Umbilical cord (tissue), 2 donors: ENCODE data around the gene MSI2. TPM values are rescaled to one million over a fixed set of nuclear protein-coding genes. Genes with fewer than 3 reads are reported as not detected.

Experiments used
- DNase-seq: peaks from one replicate; pipeline ENCODE4 v3.0.0-alpha.2; 2015; ENCODE audit warnings: low spot score
- total RNA-seq: library from RNA; depleted of rRNA; stranded (reverse); fragments of >200 nt; gene quantifications from one replicate; pipeline ENCODE4 v1.2.3, GENCODE V29; 2014; ENCODE audit warnings: low replicate concordance; ENCODE audit not compliant: insufficient read depth

Gene MSI2
- total RNA-seq, 1 donor from 2014 or later: 62.6 TPM

GRCh38 chr17:57569853-57570252 lies 313.5 kb downstream of the MSI2 start:
- no peak for DNase-seq

GRCh38 chr17:57570724-57571344 lies 314.5 kb downstream of the MSI2 start:
- DNase-seq: no peak

GRCh38 chr17:57572062-57572461 lies 315.7 kb downstream of the MSI2 start:
- DNase-seq: no peak

GRCh38 chr17:57572600-57572999 lies 316.3 kb downstream of the MSI2 start:
- no peak for DNase-seq

- peak; percentile 74 for DNase-seq
These were observed 317.8 kb downstream of the MSI2 start for GRCh38 chr17:57574040-57574513.

GRCh38 chr17:57576744-57577143 lies 320.4 kb downstream of the MSI2 start:
- DNase-seq: no peak

- DNase-seq: peak; percentile 92
These were observed 321.7 kb downstream of the MSI2 start for GRCh38 chr17:57577751-57578607.

GRCh38 chr17:57578608-57579225 lies 322.4 kb downstream of the MSI2 start:
- DNase-seq: no peak

GRCh38 chr17:57579245-57579644 lies 322.9 kb downstream of the MSI2 start:
- DNase-seq: no peak

GRCh38 chr17:57580055-57580739 lies 323.9 kb downstream of the MSI2 start:
- no peak for DNase-seq

- no peak for DNase-seq
These were observed 326.8 kb downstream of the MSI2 start for GRCh38 chr17:57582881-57583756.

GRCh38 chr17:57584050-57584551 lies 327.8 kb downstream of the MSI2 start:
- DNase-seq: peak; percentile 63

- DNase-seq: no peak
These were observed 329.2 kb downstream of the MSI2 start for GRCh38 chr17:57585341-57586195.

GRCh38 chr17:57586196-57586740 lies 329.9 kb downstream of the MSI2 start:
- no peak for DNase-seq

GRCh38 chr17:57586742-57587141 lies 330.4 kb downstream of the MSI2 start:
- DNase-seq: no peak

- DNase-seq: no peak
These were observed 331.1 kb downstream of the MSI2 start for GRCh38 chr17:57587193-57587969.

GRCh38 chr17:57588086-57588485 lies 331.8 kb downstream of the MSI2 start:
- DNase-seq: no peak
